GM12878 (cell line): ENCODE data around the gene ARL4D. TPM values are rescaled to one million over a fixed set of nuclear protein-coding genes. Genes with fewer than 3 reads are reported as not detected.

Experiments
- ATAC-seq: fragments of 200-7000 bp; cut with Tn5 transposase; 3 replicates; pipeline ENCODE4 v1.9.1; 2020; ENCODE audit warnings: mild to moderate bottlenecking, moderate library complexity
- BruUV-seq: library from RNA; stranded (reverse); fragments of 400-500 nt; replicated peaks from 2 replicates; lab custom pipeline; 2021; lab: Mats Ljungman, UMichigan
- CTCF ChIA-PET: fragments of 300-600 bp; sonication (Branson Sonifier 250); formaldehyde crosslinking; extraction: SDS; loops from one replicate; lab custom pipeline; 2021; ENCODE audit warnings: inconsistent platforms; lab: Yijun Ruan, JAX
- POLR2A ChIA-PET: fragments of 350-600 bp; formaldehyde crosslinking; extraction: SDS; loops from one replicate; lab custom pipeline; 2021; ENCODE audit warnings: inconsistent platforms; lab: Charles Lee
- RAD21 ChIA-PET: fragments of 300-600 bp; sonication (Branson Sonifier 250); formaldehyde crosslinking; loops from one replicate; lab custom pipeline; 2023; ENCODE audit warnings: antibody characterized with exemption; ENCODE audit not compliant: unreplicated experiment; lab: Charles Lee
- SMC1A ChIA-PET: fragments of 300-600 bp; sonication (Branson Sonifier 250); formaldehyde crosslinking; loops from one replicate; lab custom pipeline; 2023; ENCODE audit not compliant: unreplicated experiment, uncharacterized antibody; lab: Charles Lee
- DNase-seq: peaks from one replicate; pipeline ENCODE4 v3.0.0-alpha.2; 2011; ENCODE audit warnings: low read depth, low spot score
- FAIRE-seq: peaks from 3 replicates; lab custom pipeline; 2011; peaks lifted over from hg19 to GRCh38; lab: Jason Lieb, UNC
- H2AFZ ChIP-seq: 2 replicates; pipeline ENCODE4 v1.6.0; 2011; ENCODE audit warnings: low read depth, low read length, control low read depth; ENCODE audit not compliant: control insufficient read depth
- H3K27ac ChIP-seq: 2 replicates; pipeline ENCODE4 v1.5.1; 2011; ENCODE audit warnings: control low read depth; ENCODE audit not compliant: control insufficient read depth, insufficient read depth
- H3K27me3 ChIP-seq, 2 experiments: replicated peaks in 1 of 2; 2 replicates each; pipeline versions ENCODE4 v1.6.0 to v1.6.1; 2011; ENCODE audit warnings: low read length in 1 of 2; ENCODE audit not compliant: control insufficient read depth in 2 of 2, insufficient read depth in 2 of 2
- H3K36me3 ChIP-seq, 2 experiments: 2 replicates each; pipeline ENCODE4 v1.5.1; 2011; ENCODE audit warnings: low read length in 1 of 2; ENCODE audit not compliant: control insufficient read depth in 2 of 2, insufficient read depth in 2 of 2
- H3K4me1 ChIP-seq: 2 replicates; pipeline ENCODE4 v1.6.1; 2011; ENCODE audit warnings: mild to moderate bottlenecking, low read length, moderate library complexity, mixed read lengths; ENCODE audit not compliant: control insufficient read depth, insufficient read depth
- H3K4me2 ChIP-seq: 2 replicates; pipeline ENCODE4 v1.6.0; 2011; ENCODE audit warnings: control low read depth; ENCODE audit not compliant: control insufficient read depth, insufficient read depth
- H3K4me3 ChIP-seq: fragments of 200-600 bp; sonication (generic); 2 replicates; pipeline ENCODE4 v1.5.1; 2016
- H3K79me2 ChIP-seq: 2 replicates; pipeline ENCODE4 v1.6.0; 2011; ENCODE audit warnings: low read length; ENCODE audit not compliant: control insufficient read depth, insufficient read depth
- H3K9ac ChIP-seq: 2 replicates; pipeline ENCODE4 v1.8.0; 2011; ENCODE audit warnings: low read length, control low read depth, mixed read lengths; ENCODE audit not compliant: control insufficient read depth, insufficient read depth
- H3K9me3 ChIP-seq: replicated peaks from 3 replicates; pipeline ENCODE4 v1.5.1; 2011; ENCODE audit warnings: mild to moderate bottlenecking, low read length; ENCODE audit not compliant: control insufficient read depth, insufficient read depth
- H4K20me1 ChIP-seq: 2 replicates; pipeline ENCODE4 v1.6.0; 2011; ENCODE audit not compliant: control insufficient read depth, insufficient read depth
- BMI1 ChIP-seq: fragments of 450-650 bp; IDR thresholded peaks from 2 replicates; pipeline ENCODE4 v1.6.1; 2016; ENCODE audit warnings: mild to moderate bottlenecking, moderate library complexity, borderline replicate concordance
- BRCA1 ChIP-seq: IDR thresholded peaks from 2 replicates; pipeline ENCODE4 v1.6.1; 2011; ENCODE audit warnings: low read depth, low read length, improper control_type of control experiment
- CBX5 ChIP-seq: sonication (generic); IDR thresholded peaks from 2 replicates; pipeline ENCODE4 v1.6.1; 2016; ENCODE audit warnings: low read depth, moderate library complexity, mild to moderate bottlenecking, inconsistent platforms
- CEBPB ChIP-seq, 2 experiments: fragments of 150-350 bp in 1 of 2; IDR thresholded peaks; 2 replicates each; pipeline ENCODE4 v1.6.1; 2012 to 2014; ENCODE audit warnings: low read depth in 2 of 2, low read length in 2 of 2, borderline replicate concordance in 1 of 2, inconsistent platforms in 1 of 2
- EED ChIP-seq: sonication (generic); IDR thresholded peaks from 2 replicates; pipeline ENCODE4 v1.6.1; 2016; ENCODE audit warnings: antibody characterized with exemption, low read depth
- FOXK2 ChIP-seq: fragments of 450-650 bp; IDR thresholded peaks from 2 replicates; pipeline ENCODE4 v1.6.1; 2017; ENCODE audit warnings: mild to moderate bottlenecking, moderate library complexity
- IKZF2 ChIP-seq, 2 experiments: fragments of 450-650 bp; IDR thresholded peaks; 2 replicates each; pipeline ENCODE4 v1.6.1; 2017; ENCODE audit warnings: mild to moderate bottlenecking in 2 of 2, moderate library complexity in 2 of 2
- MEF2B ChIP-seq: fragments of 450-650 bp; IDR thresholded peaks from 2 replicates; pipeline ENCODE4 v1.6.1; 2018; ENCODE audit warnings: mild to moderate bottlenecking, moderate library complexity; ENCODE audit not compliant: partially characterized antibody, poor library complexity, severe bottlenecking
- MTA3 ChIP-seq: IDR thresholded peaks from 2 replicates; pipeline ENCODE4 v1.6.1; 2012; ENCODE audit warnings: low read length, inconsistent platforms, borderline replicate concordance
- NFYA ChIP-seq: IDR thresholded peaks from 2 replicates; pipeline ENCODE4 v1.6.1; 2011; ENCODE audit warnings: low read depth, mild to moderate bottlenecking, low read length, improper control_type of control experiment, borderline replicate concordance
- NRF1 ChIP-seq: conservative IDR thresholded peaks from 2 replicates; pipeline ENCODE4 v1.6.1; 2011; ENCODE audit warnings: mild to moderate bottlenecking, low read depth, low read length, improper control_type of control experiment
- PAX8 ChIP-seq: fragments of 450-650 bp; IDR thresholded peaks from 2 replicates; pipeline ENCODE4 v1.6.1; 2017; ENCODE audit warnings: mild to moderate bottlenecking, moderate library complexity
- SKIL ChIP-seq: fragments of 450-650 bp; IDR thresholded peaks from 2 replicates; pipeline ENCODE4 v1.6.1; 2017; ENCODE audit warnings: mild to moderate bottlenecking, low read depth, inconsistent platforms; ENCODE audit not compliant: poor library complexity, severe bottlenecking
- SMAD5 ChIP-seq: IDR thresholded peaks from 2 replicates; pipeline ENCODE4 v1.6.1; 2016; ENCODE audit warnings: antibody characterized with exemption, low read depth
- SRF ChIP-seq, 2 experiments: IDR thresholded peaks; 2 replicates each; pipeline ENCODE4 v1.6.1; 2011; ENCODE audit warnings: low read depth in 2 of 2, low read length in 2 of 2, mild to moderate bottlenecking in 1 of 2, moderate library complexity in 1 of 2
- TARDBP ChIP-seq: IDR thresholded peaks from 2 replicates; pipeline ENCODE4 v1.6.1; 2016; ENCODE audit warnings: borderline replicate concordance
- ZBED1 ChIP-seq: IDR thresholded peaks from 2 replicates; pipeline ENCODE4 v1.6.1; 2016; ENCODE audit warnings: borderline replicate concordance
- WGBS: methylation state at CpG from one replicate; pipeline ENCODE4 v1.1.6; 2016; ENCODE audit warnings: low lambda C conversion rate; ENCODE audit not compliant: insufficient replicate concordance, insufficient coverage; ENCODE audit errors: missing lambda C conversion rate; 5-methylcytosine and 5-hydroxymethylcytosine counted together
- in situ Hi-C: fragments of 300-500 bp; cut with MboI; formaldehyde crosslinking; loops from 9 replicates; pipeline ENCODE4 v1.14.3; 2018; ENCODE audit warnings: mixed read lengths
- intact Hi-C: fragments of 100-400 bp; cut with micrococcal nuclease; formaldehyde crosslinking; loops from one replicate; pipeline ENCODE4 v1.14.2; 2022; ENCODE audit not compliant: unreplicated experiment
- polyA plus RNA-seq, 11 experiments: library from polyadenylated mRNA; depleted of rRNA in 4 of 11; unstranded in 6 of 11; stranded (reverse) in 5 of 11; fragments of >200 nt; fragmentation: Nextera tagmentation in 4 of 11; fragmentation: Illumina TruSeq in 1 of 11; extraction: Ambion mirVana in 4 of 11; extraction: Trizol in 1 of 11; gene quantifications; 1 replicate in 1 of 11; 2 replicates in 10 of 11; pipeline versions ENCODE4 v1.2.1 to v1.2.3, GENCODE V29; 2011 to 2016; ENCODE audit warnings: inconsistent platforms in 2 of 11, missing spikeins in 2 of 11, low read depth in 1 of 11
- total RNA-seq, 4 experiments: library from RNA; depleted of rRNA in 3 of 4; stranded (reverse); fragments of >200 nt in 3 of 4; fragmentation: Illumina TruSeq in 1 of 4; extraction: Trizol in 1 of 4; gene quantifications; 2 replicates each; pipeline versions ENCODE4 v1.2.1 to v1.2.3, GENCODE V29; 2013 to 2021

Gene ARL4D
- total and polyA plus RNA-seq, 10 of the 15 experiments (the other 5 are each of a cell fraction or from before 2014, with no cell fraction given) = 0.10 to 1.5 (median 0.75) TPM

GRCh38 chr17:43383826-43384475, 14.8 kb upstream of the ARL4D start:
- Histone ChIP-seq H3K9ac (no peak overlapping the region), H3K4me1 (no peaks in the 10 kb centered on the region; the same call in 1 of the 2 replicates), H3K9me3 (peaks cover 15% of the 10 kb centered on the region), H3K27me3 (no peaks in the 10 kb centered on the region), H2AFZ (no peak overlapping the region), H3K27ac (no peak overlapping the region), H3K79me2 (peaks cover 2% of the 10 kb centered on the region; the same call in 1 of the 2 replicates), H3K4me3 (no peak overlapping the region), H4K20me1 (no peaks in the 10 kb centered on the region), H3K4me2 (no peak overlapping the region), H3K36me3 (no peaks in the 10 kb centered on the region)
- 54% methylated on average over 9 of the region's 9 CpGs for WGBS
- no peak for TF ChIP-seq IKZF2 (IDR thresholded peaks at IDR 0.05)
- no peak for TF ChIP-seq BMI1
- TF ChIP-seq FOXK2 = no peak
- TF ChIP-seq MEF2B = no peak
- TF ChIP-seq CBX5 = no peak
- no peak for TF ChIP-seq SMAD5
- TF ChIP-seq SRF (IDR thresholded peaks at IDR 0.05; ENCODE audit: low read depth in 2 of 2, low read length in 2 of 2) = no peak
- TF ChIP-seq NRF1 = no peak
- no peak for TF ChIP-seq PAX8
- no peak for TF ChIP-seq SKIL
- no peak for TF ChIP-seq CEBPB (IDR thresholded peaks at IDR 0.05; ENCODE audit: borderline replicate concordance in 1 of 2, low read depth in 2 of 2, low read length in 2 of 2)
- no peak for TF ChIP-seq NFYA
- TF ChIP-seq TARDBP = no peak
- TF ChIP-seq MTA3 = no peak
- TF ChIP-seq ZBED1 = no peak
- no peak for TF ChIP-seq EED
- no peak for TF ChIP-seq BRCA1
- BruUV-seq = no TSS peak
- FAIRE-seq = no peak
- CTCF ChIA-PET = interaction anchor here (0.6 to 2.4 kb wide), 5 partner anchors 10 to 382 kb away, joined by 3 to 8 read pairs (median 3); partner anchors contain the start of gene DHX8
- ATAC-seq = no peak
- no peak for DNase-seq
- SMC1A ChIA-PET = no interaction called here
- in situ Hi-C loops = no loop called here
- intact Hi-C loops = no loop called here
- POLR2A ChIA-PET = no interaction called here
- RAD21 ChIA-PET = interaction anchor here (2.6 kb wide), 1 partner anchor 10 kb away, joined by 6 read pairs; no protein-coding TSS in a partner anchor
